NCI-H146 treated with DMSO at 0.1 percent for 48 hours (cell line): ENCODE data around the gene DFFB.

Source experiments
- DNase-seq: peaks from one replicate; lab custom pipeline; 2025; ENCODE audit not compliant: unreplicated experiment; lab: John Stamatoyannopoulos, UW

Gene DFFB

GRCh38 chr1:3872546-3872945 is 15.3 kb downstream of the DFFB start:
- no peak for DNase-seq

- no peak for DNase-seq
These were observed 17.5 kb downstream of the DFFB start for GRCh38 chr1:3874736-3875135.

GRCh38 chr1:3876716-3877115 is 19.4 kb downstream of the DFFB start:
- DNase-seq, result no peak

- DNase-seq, result no peak
These were observed 21.8 kb downstream of the DFFB start for GRCh38 chr1:3879099-3879498.

GRCh38 chr1:3879787-3880428 is 22.6 kb downstream of the DFFB start:
- DNase-seq, result no peak

GRCh38 chr1:3880429-3881192 is 23.3 kb downstream of the DFFB start:
- DNase-seq, result no peak

- no peak for DNase-seq
These were observed 23.9 kb downstream of the DFFB start for GRCh38 chr1:3881193-3881480.

GRCh38 chr1:3883194-3883925 is 26.1 kb downstream of the DFFB start:
- no peak for DNase-seq

- no peak for DNase-seq
These were observed 27.7 kb downstream of the DFFB start for GRCh38 chr1:3884966-3885365.

GRCh38 chr1:3885611-3886010 is 28.3 kb downstream of the DFFB start:
- no peak for DNase-seq

GRCh38 chr1:3886106-3886670 is 28.9 kb downstream of the DFFB start:
- DNase-seq, result no peak

- no peak for DNase-seq
These were observed 29.4 kb downstream of the DFFB start for GRCh38 chr1:3886691-3887090.

GRCh38 chr1:3888301-3888700 is 31.0 kb downstream of the DFFB start:
- no peak for DNase-seq

GRCh38 chr1:3889936-3890335 is 32.7 kb downstream of the DFFB start:
- DNase-seq, result no peak

GRCh38 chr1:3890389-3891328 is 33.4 kb downstream of the DFFB start:
- no peak for DNase-seq

- no peak for DNase-seq
These were observed 34.1 kb downstream of the DFFB start for GRCh38 chr1:3891329-3891865.

- no peak for DNase-seq
These were observed 35.5 kb downstream of the DFFB start for GRCh38 chr1:3892748-3893147.

GRCh38 chr1:3893190-3893589 is 35.9 kb downstream of the DFFB start:
- DNase-seq, result no peak

GRCh38 chr1:3894626-3895278 is 37.5 kb downstream of the DFFB start:
- no peak for DNase-seq
